Fibroblast of upper back skin (primary cell): ENCODE results near the gene ZNF615.
"Not testable (repeated sequence)": the region's sequence is repeated elsewhere in the genome, so short reads cannot be mapped to it uniquely, and the experiment has no call there.

Source experiments
- DNase-seq: peaks from one replicate; pipeline ENCODE4 v3.0.0-alpha.2; 2013

ZNF615 gene

DNA sequence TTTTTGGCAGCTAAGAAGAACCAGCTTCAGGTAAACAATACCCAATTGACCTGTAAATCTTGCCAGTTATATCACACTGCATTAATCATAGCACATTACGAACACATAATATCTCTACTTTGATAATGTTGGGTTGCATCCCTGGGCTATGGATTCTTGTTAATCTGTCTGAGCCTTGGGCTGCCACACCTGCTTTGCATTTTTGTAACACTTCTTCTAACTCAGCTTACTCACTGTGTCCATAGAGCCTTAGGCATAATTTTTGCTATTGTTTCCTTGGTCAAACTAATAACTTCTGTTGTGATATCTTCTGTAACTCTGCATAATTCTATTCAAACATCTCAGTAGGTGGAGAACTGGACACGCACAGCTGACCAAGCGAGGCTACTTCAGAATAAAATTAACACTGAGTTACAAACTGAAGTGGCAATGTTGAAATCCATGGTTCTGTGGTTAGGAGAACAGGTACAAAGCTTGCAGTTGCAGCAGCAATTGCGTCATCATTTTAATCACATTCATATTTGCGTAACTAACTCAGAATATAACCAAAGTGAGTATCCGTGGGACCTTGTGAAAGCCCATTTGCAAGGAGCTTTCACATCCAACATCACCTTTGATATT lies 27.8 kb downstream of the ZNF615 start:
- no peak for DNase-seq

DNA sequence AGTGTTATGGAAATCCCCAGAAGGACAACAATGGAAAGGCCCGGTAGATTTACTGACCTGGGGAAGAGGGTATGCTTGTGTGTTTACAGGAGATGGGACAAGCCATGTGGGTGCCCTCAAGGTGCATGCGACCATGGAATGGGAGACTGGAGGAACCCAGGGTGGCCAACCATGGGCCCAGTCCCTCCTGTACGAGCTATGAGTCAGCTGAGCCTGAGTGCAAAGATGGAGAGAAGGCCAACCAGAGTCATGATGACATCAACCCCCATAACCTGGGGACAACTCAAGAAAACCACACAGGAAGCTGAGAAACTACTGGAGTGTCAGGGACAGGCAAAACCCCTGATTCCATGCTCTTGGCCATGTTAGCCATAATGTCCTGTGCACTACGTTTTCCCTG lies 29.1 kb downstream of the ZNF615 start:
- no peak for DNase-seq

DNA sequence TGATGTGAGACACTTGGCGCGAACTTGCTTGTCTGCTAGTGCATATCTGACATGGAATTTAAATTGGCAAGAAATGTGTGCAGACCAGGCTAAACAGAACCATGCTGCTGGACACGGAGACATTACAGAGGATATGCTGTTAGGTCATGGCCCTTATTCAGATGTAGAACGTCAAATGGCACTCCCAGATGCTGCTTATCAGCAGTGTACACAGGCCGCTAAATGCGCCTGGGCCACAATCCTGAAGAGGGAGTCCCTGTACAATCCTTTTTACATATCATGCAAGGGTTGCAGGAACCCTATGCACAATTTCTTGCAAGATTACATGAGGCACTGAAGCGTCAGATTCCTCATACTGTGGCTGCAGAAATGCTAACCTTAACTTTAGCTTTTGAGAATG lies 30.7 kb downstream of the ZNF615 start:
- no peak for DNase-seq

DNA sequence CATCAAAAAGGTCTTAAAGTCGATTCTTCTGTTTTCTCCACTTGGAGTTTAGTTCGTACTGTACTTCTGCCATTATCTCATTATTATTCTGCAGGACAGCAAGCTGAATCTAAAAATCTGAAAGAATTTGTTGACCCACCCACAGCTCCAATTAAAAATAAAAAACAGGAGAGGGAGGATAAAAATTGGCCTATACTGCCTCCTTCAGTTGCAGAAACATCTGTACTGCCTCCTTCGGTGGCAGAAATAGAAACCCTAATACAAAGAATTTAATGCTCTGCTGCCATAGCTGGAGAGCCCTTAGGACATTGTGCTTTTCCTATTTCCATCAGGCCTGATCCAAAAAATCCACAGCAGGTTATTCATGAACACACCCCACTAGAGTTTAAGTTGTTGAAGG lies 31.2 kb downstream of the ZNF615 start:
- DNase-seq, result no peak

DNA sequence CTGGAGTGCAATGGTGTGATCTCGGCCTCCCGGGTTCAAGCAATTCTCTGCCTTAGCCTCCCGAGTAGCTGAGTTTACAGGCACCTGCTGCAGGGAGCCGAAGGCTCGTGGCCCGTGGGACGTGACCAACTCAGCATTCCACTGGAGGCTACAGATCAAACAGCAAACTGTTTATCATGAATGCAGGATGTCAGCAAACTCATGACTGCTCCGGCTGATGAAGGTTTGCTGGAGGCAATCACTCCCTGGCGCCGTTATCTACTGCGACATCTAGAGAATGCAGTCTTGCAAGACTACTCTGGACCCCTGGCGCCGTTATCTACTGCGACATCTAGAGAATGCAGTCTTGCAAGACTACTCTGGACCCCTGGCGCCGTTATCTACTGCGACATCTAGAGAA lies 32.2 kb downstream of the ZNF615 start:
- DNase-seq, result not testable (repeated sequence)

DNA sequence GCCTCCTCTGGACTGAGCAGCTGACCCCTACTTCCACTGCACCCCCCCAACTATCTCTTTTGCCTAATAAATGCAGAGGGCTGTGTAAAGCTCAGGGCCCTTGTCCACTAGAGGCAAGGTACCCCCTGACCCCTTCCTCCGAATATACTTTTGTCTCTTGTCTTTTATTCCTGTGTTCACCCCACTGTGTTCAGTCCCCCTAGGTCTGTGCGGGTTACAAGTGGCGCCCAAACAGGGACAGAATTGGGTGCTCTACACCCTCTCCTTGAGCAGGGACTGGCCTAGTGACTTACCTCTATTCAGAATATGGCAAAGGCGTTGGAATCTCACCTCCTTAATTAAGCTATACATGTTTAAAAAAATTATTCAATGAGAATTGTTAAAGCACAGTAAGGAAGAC lies 36.4 kb downstream of the ZNF615 start:
- peak; percentile 6 for DNase-seq

DNA sequence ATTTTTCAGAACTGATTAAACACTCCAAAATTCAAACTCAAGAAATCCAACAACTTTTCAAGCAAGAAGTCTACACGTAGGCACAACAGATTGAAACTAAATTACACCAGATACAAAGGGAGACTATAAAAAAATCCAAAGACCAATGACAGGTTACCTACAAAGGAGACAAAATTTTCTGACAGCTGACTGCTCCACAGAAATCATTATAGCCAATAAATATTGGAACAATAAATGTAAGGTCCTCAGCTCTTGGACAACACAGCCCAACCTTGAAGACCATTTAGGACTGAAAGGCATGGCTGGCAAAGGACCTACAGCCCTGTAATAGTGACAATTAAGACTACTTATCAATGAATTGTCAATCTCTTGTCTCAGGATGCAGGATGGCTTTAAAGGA lies 37.3 kb downstream of the ZNF615 start:
- DNase-seq, result no peak

DNA sequence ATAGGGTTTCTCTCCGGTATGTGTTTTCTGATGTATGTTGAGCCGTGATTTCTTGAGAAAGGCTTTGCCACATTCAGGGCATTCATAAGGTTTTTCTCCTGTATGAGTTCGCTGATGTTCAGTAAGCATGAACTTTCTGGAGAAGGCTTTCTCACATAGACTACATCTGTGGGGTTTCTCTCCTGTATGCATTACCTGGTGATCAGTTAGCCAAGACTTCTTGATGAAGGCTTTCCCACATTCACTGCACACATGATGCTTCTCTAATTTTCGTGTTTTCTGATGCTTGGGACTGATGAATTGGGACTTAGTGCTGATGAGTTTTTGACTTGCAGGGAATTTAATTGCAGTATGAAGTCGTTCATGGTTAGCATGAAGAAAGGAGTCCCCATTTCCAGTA lies 42.4 kb downstream of the ZNF615 start:
- no peak for DNase-seq

DNA sequence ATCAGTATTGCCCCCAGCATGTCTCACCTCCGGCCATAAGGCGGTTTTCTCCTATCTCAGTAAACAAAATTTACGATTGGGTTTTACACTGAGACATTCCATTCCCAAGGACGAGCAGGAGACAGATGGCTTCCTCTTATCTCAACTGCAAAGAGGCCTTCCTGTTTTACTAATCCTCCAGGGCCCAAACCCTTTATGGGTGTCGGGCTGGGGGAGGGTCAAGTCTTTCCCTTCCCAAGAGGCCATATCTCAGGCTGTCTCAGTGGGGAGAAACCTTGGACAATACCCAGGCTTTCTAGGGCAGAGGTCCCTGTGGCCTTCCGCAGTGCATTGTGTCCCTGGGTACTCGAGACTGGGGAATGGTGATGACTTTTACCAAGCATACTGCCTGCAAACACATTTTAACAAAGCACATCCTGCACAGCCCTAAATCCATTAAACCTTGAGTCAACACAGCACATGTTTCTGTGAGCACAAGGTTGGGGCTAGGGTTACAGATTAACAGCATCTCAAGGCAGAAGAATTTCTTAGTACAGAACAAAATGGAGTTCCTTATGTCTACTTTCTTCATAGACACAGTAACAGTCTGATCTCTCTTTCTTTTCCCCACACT lies 47.3 kb downstream of the ZNF615 start:
- not testable (repeated sequence) for DNase-seq

DNA sequence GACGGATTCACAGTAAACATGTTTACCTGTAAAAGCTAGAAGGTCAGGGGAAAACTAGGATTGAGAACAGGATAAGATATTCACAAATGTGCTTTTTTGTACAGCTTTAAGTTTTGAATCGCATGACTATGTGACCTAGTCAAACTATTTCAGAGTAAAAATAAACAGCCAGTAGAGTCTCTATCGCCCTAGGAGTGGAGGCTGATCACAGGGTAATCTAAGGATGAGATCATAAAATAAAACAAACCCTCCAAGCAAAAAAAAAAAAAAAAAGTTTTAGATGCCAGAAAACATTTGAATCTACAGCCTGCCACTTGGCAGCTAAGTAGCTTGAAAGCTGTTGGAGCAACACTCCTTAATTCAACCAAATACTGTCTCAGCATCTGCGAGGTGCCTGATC lies 48.2 kb downstream of the ZNF615 start:
- no peak for DNase-seq

DNA sequence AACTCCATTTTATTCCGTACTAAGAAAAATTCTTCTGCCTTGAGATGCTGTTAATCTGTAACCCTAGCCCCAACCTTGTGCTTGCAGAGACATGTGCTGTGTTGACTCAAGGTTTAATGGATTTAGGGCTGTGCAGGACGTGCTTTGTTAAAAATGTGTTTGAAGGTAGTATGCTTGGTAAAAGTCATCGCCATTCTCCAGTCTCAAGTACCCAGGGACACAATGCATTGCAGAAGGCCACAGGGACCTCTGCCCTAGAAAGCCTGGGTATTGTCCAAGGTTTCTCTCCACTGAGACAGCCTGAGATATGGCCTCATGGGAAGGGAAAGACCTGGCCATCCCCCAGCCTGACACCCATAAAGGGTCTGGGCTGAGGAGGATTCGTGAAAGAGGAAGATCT lies 50.2 kb downstream of the ZNF615 start:
- DNase-seq, result not testable (repeated sequence)

DNA sequence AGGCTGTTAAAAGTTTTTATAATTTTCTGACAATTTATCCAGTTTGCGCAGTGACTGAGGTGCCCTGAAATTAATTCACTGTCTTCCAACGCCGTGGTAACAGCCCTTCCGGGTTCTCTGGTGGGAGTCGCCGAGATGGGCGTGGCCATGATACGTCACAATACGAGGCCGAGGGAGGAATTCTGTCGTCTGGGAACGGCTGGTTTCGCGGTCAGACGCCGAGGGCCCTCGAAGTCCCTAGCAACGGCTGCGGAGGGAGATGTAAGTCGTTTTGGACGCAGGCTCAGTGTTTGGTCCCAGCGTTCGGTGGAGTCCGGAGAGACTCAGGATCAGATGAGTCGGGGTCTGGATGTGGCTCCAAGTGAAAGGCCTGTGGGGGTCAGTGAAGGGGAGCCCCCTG lies 59.0 kb downstream of the ZNF615 start:
- peak; percentile 6 for DNase-seq

DNA sequence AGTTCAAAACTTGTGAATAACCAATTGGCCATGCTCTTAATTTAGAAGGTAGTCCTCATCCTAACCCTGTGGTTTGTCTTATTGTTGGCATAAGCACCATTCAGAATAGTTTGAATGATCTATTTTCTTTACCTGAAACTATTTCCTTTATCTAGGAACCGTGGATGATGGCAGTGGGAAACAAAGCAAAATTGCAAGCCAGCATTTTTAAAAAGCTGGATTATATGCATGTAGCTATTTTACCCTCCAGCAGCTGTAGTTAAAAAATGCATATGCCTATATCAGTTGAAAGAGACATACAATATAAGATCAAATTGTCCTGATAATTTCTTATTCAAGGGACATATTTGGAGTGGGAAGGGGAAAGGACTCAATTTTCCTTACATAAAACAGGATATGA lies 61.4 kb downstream of the ZNF615 start:
- DNase-seq, result no peak

DNA sequence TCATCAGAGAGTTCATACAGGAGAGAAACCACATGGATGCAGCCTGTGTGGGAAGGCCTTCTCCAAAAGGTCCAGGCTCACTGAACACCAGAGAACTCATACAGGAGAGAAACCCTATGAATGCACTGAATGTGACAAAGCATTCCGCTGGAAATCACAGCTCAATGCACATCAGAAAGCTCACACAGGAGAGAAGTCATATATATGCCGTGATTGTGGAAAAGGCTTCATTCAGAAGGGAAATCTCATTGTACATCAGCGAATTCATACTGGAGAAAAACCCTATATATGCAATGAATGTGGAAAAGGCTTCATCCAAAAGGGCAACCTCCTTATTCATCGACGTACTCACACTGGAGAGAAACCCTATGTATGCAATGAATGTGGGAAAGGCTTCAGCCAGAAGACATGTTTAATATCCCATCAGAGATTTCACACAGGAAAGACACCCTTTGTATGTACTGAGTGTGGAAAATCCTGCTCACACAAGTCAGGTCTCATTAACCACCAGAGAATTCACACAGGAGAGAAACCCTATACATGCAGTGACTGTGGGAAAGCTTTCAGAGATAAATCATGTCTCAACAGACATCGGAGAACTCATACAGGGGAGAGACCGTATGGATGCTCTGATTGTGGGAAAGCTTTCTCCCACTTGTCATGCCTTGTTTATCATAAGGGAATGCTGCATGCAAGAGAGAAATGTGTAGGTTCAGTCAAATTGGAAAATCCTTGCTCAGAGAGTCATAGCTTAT lies 63.0 kb downstream of the ZNF615 start:
- no peak for DNase-seq
